Urinary bladder (tissue), 4 donors: ENCODE measurements around the gene EPHB1. TPM values are rescaled to one million over a fixed set of nuclear protein-coding genes. Genes with fewer than 3 reads are reported as not detected.
A peak's percentile ranks its signal among the peaks of the same experiment; 100 is the strongest.

Source experiments
- DNase-seq: peaks from one replicate; pipeline ENCODE4 v3.0.0-alpha.2; 2015; ENCODE audit errors: extremely low spot score
- H3K27ac ChIP-seq: one replicate; pipeline ENCODE4 v1.5.1; 2013; ENCODE audit warnings: low read depth, mild to moderate bottlenecking, moderate library complexity
- H3K36me3 ChIP-seq: one replicate; pipeline ENCODE4 v1.6.1; 2013; ENCODE audit warnings: mild to moderate bottlenecking, moderate library complexity; ENCODE audit not compliant: insufficient read depth
- H3K4me1 ChIP-seq: one replicate; pipeline ENCODE4 v1.6.1; 2013; ENCODE audit warnings: mild to moderate bottlenecking, moderate library complexity; ENCODE audit not compliant: insufficient read depth
- H3K4me3 ChIP-seq: one replicate; pipeline ENCODE4 v1.5.1; 2013; ENCODE audit warnings: low read depth, low read length
- WGBS: extraction: QIAGEN DNeasy Blood & Tissue Kit; methylation state at CpG from one replicate; pipeline ENCODE4 v1.1.7; 2013; 5-methylcytosine and 5-hydroxymethylcytosine counted together
- polyA plus RNA-seq: library from polyadenylated mRNA; stranded (reverse); fragments of 200-250 nt; gene quantifications from one replicate; pipeline ENCODE4 v1.2.3, GENCODE V29; 2013
- total RNA-seq: library from RNA; depleted of rRNA; stranded (reverse); fragments of >200 nt; gene quantifications from one replicate; pipeline ENCODE4 v1.2.3, GENCODE V29; 2014
- donor health status: healthy with polysubstance abuse.
- donor health status: healthy.

EPHB1 gene
- total RNA-seq (1.6 TPM), polyA plus RNA-seq (0.67 TPM)

DNA sequence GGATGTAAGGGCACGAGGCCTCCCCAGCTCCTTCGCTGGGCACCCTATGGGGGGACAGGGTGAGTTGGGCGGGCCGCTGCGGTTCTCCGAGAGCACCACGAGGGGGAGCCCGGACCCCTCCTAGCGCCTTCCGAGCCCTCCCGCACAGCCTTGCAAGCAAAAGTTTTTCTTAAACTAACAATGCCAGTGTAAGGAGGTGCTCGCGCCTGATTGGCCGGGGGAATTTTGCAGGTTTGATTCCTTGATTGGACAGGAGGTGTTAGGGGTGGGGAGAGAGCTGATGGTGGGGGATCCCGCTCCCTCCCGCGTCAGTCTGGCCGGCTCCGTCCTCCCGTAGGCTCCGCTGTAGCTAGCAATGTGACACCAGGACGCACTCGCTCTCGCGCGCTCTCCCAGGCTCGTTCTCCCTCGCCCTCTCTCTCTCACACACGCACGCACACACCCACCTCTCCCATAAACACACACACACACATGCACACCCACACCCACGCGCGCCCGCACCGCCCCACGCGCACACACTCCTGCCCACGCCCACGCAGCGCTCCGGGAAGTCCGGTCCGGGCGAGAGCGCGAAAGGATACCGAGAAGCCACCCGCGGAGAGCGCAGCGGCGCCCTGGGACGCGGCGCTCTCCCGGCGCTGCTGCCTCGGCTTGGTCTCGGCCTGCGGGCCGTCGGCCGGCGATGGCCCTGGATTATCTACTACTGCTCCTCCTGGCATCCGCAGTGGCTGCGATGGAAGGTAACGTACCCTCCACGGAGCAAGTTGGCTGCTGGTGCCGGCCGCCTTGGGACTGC, at the start of gene EPHB1:
TSS of gene EPHB1 (plus strand) at position 311 of the 796 bp plus-strand sequence.
- DNase-seq: peak; percentile 86
- under 1% methylated on average over 70 of the region's 70 CpGs for WGBS
- peak within 1 kb of the TSS; percentile 32 for H3K4me3 ChIP-seq
- H3K27ac ChIP-seq: no peak within 1 kb of the TSS
- no peaks in the 10 kb centered on the region for H3K4me1 ChIP-seq
- H3K36me3 ChIP-seq: no peaks in the 10 kb centered on the region

DNA sequence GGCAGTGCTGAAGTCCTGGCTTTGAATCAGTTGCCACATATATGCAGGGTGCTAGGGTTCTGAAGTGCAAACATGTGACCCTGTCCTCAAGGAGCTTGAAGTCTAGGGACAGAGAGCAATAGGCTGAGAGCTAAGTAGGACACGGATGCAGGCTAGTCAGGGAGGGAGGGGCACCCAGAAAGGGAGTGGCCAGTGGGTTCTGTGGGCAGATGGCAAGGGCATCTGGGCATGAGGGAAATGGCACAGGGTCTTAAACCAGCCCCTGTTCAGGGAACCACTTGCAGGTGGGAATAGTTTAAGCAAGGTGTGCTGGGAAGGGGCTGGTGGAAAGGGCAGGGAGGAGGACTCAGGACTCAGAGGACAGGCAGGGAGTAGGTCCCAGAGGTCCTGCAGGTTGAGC, 46.4 kb upstream of the EPHB1 start:
- no peak overlapping the region for H3K4me3 ChIP-seq
- H3K27ac ChIP-seq: no peak overlapping the region
- WGBS: 92% methylated on average over 1 of the region's 1 CpG
- no peaks in the 10 kb centered on the region for H3K36me3 ChIP-seq
- no peaks in the 10 kb centered on the region for H3K4me1 ChIP-seq
- no peak for DNase-seq

DNA sequence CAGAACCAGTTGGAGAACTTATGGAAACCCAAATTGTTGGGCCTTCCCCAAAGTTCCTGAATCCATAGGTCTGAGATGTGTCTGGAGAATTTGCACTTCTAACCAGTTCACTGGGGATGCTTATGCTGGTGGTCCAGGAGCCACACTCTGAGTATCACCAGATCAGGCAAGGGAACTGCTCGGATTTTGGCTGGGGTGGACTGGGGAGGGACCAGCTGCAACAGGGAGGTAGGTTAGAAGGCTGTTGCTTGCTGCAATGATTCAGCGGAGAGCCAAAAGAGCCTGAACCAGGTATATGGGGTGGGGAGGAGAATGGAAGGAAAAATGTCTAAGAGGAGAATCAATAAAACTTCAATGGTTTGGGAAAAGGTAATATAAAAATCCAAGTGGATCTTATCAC, 45.9 kb upstream of the EPHB1 start:
- DNase-seq: no peak
- Histone ChIP-seq H3K27ac (no peak overlapping the region), H3K4me1 (no peaks in the 10 kb centered on the region), H3K4me3 (no peak overlapping the region), H3K36me3 (no peaks in the 10 kb centered on the region)
- 81% methylated on average over 2 of the region's 2 CpGs for WGBS

DNA sequence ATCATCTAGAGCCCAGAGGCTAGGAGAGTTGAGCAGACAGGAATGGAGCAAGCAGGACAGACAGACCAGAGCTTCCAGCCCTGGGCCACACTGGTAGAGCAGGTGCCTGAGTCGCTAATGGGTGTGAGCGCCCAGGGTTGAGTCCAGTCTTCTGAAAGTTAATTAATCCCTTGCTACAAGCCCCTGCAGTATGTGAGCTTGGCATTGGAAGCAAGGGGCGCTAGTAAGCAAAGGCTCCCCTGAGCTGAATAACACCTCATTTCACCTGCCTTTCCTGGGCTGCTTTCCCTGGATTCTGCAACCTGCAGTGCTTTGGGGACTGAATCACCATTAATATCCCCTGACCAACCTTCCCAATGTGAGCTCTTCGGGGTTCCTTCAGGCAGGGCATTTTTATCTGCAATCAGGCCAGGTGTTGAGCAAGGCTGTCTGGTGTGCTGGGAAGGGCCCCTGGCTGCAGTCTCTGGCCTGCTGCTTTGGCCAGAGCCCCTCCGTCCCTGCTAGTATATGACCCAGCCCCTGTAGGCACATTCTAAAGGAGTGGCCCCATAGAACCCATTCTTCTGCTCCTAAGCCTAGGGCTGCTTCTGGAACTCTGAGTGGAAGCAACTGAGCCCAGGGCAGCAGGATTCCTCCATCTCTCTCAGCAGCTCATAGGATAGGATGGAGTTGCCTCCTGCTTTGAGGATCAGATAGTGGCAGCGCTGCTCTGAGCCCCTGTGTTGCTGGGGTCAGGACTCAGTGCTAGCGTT, 45.1 kb upstream of the EPHB1 start:
- no peak overlapping the region for H3K27ac ChIP-seq
- no peak for DNase-seq

DNA sequence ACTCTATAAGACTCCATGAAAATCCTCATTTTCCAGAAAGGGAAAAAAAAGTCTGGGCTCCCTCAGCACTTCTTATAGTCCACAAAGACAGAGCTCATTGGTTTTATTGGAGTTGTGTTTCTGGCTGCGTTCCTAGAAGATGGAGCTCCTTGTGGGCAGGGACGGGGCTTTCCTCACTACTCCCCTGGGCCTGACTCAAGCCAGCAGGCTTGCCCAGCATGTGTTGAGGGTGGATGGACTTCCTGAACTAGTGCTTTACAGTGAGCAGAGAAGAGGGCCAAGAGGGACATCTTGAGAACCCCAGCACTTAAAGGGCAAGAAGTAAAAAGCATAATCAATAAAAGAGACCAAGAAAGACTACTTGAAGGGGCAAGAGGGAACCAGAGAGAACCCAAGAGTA, 43.2 kb upstream of the EPHB1 start:
- DNase-seq: no peak
- no peak overlapping the region for H3K4me3 ChIP-seq
- H3K36me3 ChIP-seq: no peaks in the 10 kb centered on the region
- H3K27ac ChIP-seq: no peak overlapping the region
- H3K4me1 ChIP-seq: no peaks in the 10 kb centered on the region
- WGBS: 49% methylated on average over 2 of the region's 2 CpGs

More for the DNA sequence above, 45.1 kb upstream of the EPHB1 start:
- Histone ChIP-seq H3K36me3 (no peaks in the 10 kb centered on the region), H3K4me3 (no peak overlapping the region), H3K4me1 (no peaks in the 10 kb centered on the region)
- WGBS: 74% methylated on average over 7 of the region's 7 CpGs

DNA sequence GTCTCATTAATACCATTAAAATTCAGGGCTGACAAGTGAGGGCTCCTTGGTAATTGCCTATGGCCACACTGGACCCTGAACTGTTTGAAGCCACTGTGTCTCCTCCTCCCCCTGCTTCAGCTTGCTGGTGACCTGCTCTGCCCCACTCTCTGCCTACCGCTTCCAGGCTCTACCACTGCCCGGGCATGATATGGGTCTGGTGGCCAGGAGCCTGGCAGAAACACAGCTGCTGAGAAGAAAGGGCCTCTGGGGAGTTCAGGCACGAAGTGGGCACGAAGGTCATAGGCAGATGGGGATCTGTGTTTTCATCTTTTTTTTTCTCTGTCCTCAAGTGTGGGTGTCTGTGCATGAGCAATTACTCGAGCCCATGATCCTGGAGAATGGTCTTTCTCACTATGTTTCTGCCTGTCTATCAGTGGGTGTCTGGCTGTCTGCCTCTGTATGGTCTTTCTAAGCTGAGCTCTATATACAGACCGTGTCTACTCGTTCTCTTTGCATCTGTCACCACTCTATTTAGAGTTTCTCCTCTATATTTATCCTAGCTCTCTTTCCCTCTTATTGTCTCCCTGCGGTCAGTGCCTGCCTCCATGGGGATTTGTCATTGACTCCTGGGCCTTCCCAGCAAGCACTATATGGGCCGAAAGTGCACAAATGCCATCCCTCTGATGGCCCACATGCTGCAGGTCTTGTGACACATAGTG, 42.1 kb upstream of the EPHB1 start:
- 67% methylated on average over 9 of the region's 9 CpGs for WGBS
- DNase-seq: no peak
- H3K36me3 ChIP-seq: no peaks in the 10 kb centered on the region
- H3K4me1 ChIP-seq: no peaks in the 10 kb centered on the region
- H3K27ac ChIP-seq: no peak overlapping the region
- no peak overlapping the region for H3K4me3 ChIP-seq

DNA sequence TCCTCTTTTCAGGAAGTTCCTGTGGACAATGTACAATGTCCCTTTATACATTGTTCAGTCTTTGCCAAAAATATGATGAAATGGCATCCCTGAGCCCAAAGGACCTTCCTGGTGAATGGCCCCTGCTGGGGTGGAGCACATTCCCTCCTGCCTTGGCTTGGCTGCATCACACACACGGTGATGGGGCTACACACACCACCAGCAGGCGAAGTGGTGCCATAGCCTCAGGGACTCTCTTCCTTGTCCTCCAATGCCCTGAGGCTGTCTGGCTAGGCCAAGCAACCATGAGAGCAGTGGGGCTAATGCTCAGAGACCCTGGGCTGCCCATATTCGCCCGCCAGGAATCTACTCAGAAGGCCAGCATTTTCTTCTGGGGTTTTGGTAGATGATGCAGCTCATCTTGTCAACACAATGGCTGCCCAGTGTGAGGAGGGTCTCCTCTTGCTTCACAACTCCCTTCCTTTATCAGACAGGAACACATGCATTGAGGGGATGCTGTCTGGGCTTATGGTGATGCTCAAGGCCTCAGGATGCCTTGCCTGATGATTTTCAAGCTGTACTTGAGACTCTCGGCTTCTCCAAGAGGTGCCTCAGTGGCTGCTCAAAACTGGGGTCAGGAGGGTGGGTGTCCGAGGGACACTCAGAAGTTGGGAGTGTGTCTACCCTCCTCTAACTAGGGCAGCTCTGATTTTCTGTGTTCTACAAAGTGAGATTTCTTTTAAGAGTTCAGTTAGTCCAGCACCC, 40.9 kb upstream of the EPHB1 start:
- Histone ChIP-seq H3K4me1 (no peaks in the 10 kb centered on the region), H3K27ac (no peak overlapping the region), H3K4me3 (no peak overlapping the region), H3K36me3 (no peaks in the 10 kb centered on the region)
- 66% methylated on average over 6 of the region's 6 CpGs for WGBS
- DNase-seq: no peak

DNA sequence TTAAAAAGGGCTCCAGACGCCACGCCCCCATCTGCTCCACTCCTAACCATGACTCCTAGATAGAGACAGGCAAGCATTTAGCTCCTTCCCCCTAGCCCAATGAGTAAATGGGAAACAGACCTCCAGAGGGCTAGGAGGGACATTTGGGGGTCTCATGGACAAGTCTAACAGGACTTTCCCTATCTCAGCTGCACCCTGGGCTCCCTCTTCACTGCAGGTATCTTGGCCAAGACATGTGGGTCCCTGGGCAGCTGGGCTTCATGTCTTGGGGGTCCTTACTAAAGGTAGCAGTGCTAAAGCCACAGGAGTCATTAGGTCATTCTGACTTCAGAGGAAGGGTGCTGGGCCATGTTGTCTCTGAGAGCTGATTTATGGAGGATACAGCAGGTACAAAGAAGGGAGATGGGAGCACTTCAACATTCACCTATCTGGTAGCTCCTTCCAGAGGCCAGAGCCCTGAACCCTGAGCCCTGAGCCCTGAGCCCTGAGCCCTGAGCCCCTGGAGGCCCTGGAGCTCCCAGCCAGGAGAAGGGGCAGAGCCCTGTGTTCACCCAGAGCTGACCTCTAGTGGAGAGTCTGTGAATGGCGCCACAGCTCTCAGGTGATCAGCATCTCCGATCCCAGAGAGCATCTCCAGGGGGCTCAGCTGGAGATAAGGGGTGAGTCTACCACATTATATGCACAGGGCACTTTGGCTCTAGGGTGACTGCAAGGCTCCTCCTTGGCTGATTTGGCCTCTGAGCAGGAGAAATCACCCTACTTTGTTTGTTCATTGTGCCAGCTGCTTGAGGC, 40.1 kb upstream of the EPHB1 start:
- DNase-seq: no peak
- H3K27ac ChIP-seq: no peak overlapping the region
- WGBS: 50% methylated on average over 4 of the region's 4 CpGs

DNA sequence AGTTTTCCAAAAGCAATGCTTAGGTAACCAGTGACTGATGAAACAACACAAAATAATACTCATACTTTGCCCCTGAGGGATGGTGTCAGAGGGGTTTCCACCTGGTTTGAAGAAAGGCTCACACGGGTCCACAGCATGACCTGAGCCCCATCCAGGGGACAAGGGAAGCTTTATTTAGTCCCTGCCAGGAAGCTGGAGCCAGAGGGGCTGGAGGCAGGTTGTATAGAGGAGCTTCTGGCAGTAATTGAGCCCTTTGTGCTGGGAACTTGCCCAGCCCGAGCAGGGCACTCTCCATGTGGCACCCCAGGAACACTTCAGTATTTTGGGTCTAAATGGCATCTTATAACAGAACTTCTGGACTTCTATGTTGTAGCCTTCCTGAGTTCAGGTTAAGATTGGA, 39.2 kb upstream of the EPHB1 start:
- Histone ChIP-seq H3K4me1 (no peaks in the 10 kb centered on the region), H3K27ac (no peak overlapping the region), H3K36me3 (no peaks in the 10 kb centered on the region), H3K4me3 (no peak overlapping the region)
- 58% methylated on average over 2 of the region's 2 CpGs for WGBS
- no peak for DNase-seq

More for the DNA sequence above, 40.1 kb upstream of the EPHB1 start:
- Histone ChIP-seq H3K4me1 (no peaks in the 10 kb centered on the region), H3K36me3 (no peaks in the 10 kb centered on the region), H3K4me3 (no peak overlapping the region)

DNA sequence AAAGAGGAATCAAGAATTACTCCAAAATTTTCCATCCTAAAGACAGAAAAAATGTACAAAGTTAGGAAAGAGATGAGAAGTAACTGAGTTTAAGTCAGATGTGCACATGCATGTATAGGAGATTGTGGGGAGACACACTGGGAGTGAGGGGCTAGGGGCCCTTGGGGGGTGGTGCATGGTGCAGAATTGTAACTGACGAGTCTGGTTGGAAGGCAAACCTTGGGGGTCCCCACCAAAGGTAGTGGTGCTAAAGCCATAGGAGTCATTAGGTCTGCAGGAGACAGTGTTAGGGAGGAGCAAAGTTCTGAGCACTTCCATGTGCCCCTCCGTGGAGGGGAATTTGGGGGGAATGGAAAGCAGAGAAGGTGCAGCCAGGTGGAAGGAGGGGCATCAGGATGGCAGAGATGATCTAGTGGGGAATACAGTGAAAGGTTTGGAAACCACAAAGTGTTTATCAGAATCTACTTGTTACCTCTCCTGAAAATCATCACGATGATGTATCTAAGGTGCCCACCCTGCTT, 37.5 kb upstream of the EPHB1 start:
- no peak for DNase-seq
- Histone ChIP-seq H3K4me3 (no peak overlapping the region), H3K4me1 (no peaks in the 10 kb centered on the region), H3K27ac (no peak overlapping the region), H3K36me3 (no peaks in the 10 kb centered on the region)
- WGBS: 74% methylated on average over 3 of the region's 3 CpGs

DNA sequence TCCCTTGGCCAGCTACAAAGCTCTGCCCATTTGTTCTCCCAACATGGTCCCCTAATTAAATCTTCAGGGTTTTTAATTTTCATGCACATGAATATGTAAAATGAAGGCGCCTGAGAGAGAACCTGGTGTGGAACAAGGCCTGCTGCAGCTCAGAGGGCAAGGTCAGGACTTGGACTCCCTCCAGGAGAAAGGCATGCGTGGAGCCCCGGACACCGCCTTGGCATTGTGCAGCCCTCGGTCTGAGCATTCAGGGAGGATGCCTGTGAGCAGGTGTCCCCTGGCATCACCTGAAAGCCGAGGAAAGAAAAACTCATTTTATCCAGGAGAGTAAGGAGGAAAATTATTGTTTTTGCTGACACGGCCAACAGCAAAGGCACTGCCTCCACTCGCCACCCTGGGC, 33.8 kb upstream of the EPHB1 start:
- DNase-seq: no peak
- 63% methylated on average over 8 of the region's 8 CpGs for WGBS

DNA sequence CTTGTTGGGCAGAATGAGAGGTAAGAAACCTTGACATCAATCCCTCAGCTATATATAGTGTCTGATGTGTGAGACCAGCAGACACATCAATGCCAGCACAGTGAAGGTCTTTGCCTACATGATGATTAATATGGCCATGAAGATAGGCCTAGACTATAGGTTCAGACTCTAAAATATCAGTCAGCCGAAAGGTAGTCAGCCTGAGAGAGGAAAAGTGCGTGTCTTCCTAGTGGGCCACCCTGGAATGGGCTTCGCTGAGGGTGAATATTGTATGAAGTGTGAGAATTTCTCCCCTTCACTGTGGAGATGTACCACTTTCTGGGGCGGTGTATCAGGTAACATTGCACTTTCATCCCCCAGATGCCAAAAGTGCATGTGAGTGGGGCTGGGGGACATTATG, 33.0 kb upstream of the EPHB1 start:
- DNase-seq: no peak
- H3K4me3 ChIP-seq: no peak overlapping the region
- H3K36me3 ChIP-seq: no peaks in the 10 kb centered on the region
- 91% methylated on average over 4 of the region's 4 CpGs for WGBS
- no peaks in the 10 kb centered on the region for H3K4me1 ChIP-seq
- no peak overlapping the region for H3K27ac ChIP-seq

More for the DNA sequence above, 33.8 kb upstream of the EPHB1 start:
- Histone ChIP-seq H3K4me3 (no peak overlapping the region), H3K4me1 (no peaks in the 10 kb centered on the region), H3K36me3 (no peaks in the 10 kb centered on the region), H3K27ac (no peak overlapping the region)
